ENCODE measurements around the gene INCA1.

DNA sequence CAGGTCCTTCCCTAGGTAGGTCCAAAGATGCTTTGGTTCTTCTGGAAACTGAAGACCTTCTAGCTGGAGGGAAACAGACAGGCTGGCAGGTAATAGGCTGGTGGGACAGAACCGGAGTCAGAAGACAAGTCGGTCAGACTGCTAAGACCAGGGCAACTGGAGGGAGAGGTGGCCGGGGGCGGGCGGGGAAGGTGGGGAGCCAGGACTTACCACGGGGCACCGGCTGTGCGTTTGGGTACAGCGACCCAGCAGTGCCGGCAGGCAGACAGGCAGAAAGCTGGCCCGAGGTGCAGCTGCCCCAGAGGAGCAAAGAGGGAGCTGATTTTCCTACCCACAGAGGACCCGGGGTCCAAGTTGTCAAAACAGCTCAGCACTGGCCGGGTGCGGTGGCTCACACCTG is 37.3 kb upstream of the INCA1 start:
- TF ChIP-seq POLR2A (IDR thresholded peaks at IDR 0.05), result no peak
- TF ChIP-seq, protein P1, sequence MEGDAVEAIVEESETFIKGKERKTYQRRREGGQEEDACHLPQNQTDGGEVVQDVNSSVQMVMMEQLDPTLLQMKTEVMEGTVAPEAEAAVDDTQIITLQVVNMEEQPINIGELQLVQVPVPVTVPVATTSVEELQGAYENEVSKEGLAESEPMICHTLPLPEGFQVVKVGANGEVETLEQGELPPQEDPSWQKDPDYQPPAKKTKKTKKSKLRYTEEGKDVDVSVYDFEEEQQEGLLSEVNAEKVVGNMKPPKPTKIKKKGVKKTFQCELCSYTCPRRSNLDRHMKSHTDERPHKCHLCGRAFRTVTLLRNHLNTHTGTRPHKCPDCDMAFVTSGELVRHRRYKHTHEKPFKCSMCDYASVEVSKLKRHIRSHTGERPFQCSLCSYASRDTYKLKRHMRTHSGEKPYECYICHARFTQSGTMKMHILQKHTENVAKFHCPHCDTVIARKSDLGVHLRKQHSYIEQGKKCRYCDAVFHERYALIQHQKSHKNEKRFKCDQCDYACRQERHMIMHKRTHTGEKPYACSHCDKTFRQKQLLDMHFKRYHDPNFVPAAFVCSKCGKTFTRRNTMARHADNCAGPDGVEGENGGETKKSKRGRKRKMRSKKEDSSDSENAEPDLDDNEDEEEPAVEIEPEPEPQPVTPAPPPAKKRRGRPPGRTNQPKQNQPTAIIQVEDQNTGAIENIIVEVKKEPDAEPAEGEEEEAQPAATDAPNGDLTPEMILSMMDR (IDR thresholded peaks at IDR 0.05), result no peak
